Stomach smooth muscle (tissue), 2 donors: ENCODE results near the gene AK3.
A peak's percentile ranks its signal among the peaks of the same experiment; 100 is the strongest.
"Not testable (repeated sequence)": the region's sequence is repeated elsewhere in the genome, so short reads cannot be mapped to it uniquely, and the experiment has no call there.

ENCODE experiments used
- H3K27ac ChIP-seq: one replicate; pipeline ENCODE4 v1.7.0; 2013; ENCODE audit warnings: mild to moderate bottlenecking, low read length, inconsistent platforms
- H3K27me3 ChIP-seq, 2 donors: one replicate each; pipeline ENCODE4 v1.7.0; 2013; ENCODE audit warnings: low read length in 2 of 2; ENCODE audit not compliant: insufficient read depth in 2 of 2, control insufficient read depth in 1 of 2
- H3K36me3 ChIP-seq, 2 donors: one replicate each; pipeline ENCODE4 v1.7.0; 2013; ENCODE audit warnings: low read length in 2 of 2; ENCODE audit not compliant: control insufficient read depth in 2 of 2, insufficient read depth in 2 of 2
- H3K4me1 ChIP-seq: one replicate; pipeline ENCODE4 v1.7.0; 2013; ENCODE audit warnings: low read length; ENCODE audit not compliant: control insufficient read depth, insufficient read depth
- H3K4me3 ChIP-seq, 2 donors: one replicate each; pipeline ENCODE4 v1.7.0; 2013; ENCODE audit warnings: low read length in 2 of 2
- H3K9ac ChIP-seq, 2 donors: one replicate each; pipeline ENCODE4 v1.7.0; 2013; ENCODE audit warnings: low read length in 2 of 2, mild to moderate bottlenecking in 1 of 2
- H3K9me3 ChIP-seq, 2 donors: one replicate each; pipeline ENCODE4 v1.7.0; 2013; ENCODE audit warnings: low read length in 2 of 2; ENCODE audit not compliant: control insufficient read depth in 2 of 2
- donor health status: healthy.
- donor health status: Pancreatic carcinoma.

Gene AK3

DNA sequence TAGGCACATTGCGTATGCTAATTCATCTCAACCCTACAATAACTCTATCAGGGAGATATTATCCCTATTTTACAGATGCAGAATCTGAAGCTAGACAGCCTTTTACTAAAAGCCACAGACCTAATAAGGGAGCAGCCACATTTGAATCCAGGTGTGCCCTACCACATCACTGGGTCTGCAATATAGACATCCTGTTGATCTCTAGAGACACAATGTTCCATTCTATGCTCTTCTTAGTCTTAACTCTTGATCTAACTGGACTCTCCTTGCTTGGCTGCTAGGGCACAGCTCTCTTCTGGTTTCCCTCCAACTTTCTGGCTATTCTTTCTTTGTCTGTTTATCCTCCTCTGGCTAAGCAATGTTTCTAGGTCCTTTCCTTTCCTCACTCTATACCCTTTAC lies 73.3 kb downstream of the AK3 start:
- Histone ChIP-seq H3K27me3 (no peaks in the 10 kb centered on the region), H3K4me1 (peaks cover 8% of the 10 kb centered on the region), H3K4me3 (no peak overlapping the region), H3K27ac (no peak overlapping the region), H3K9ac (no peak overlapping the region), H3K36me3 (no peaks in the 10 kb centered on the region), H3K9me3 (no peaks in the 10 kb centered on the region)

DNA sequence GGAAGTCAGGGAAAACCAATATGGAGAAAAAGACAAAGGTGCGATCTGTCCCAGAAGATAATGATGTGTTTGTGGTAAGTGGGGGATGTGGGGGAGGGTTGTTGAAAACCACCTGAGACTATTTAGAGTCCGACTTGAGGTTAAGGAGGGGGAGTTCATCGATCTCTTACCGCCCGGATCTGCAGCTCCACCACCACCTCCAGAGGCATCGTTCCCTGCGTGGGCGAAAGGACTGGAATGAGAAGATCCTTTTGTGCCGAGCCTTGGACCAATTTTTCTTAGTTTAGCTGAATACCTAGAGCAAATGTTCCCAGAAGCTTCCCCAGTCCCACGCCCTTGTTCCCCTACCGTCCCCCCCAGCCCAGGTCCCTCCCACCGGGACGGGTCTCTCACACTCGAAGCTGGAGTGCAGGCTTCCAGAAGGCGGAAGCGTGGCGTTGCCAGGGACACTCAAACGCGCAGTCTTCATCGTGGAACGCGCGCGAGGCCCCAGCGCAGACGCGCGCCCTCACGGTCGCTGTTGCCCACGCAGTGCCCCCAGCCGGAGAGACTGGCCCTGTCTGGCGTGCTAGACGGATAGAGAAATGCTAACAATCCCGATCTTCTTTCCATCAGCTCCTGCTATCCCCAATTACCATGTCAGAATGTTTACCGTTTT lies 74.8 kb downstream of the AK3 start, which contains the start of gene SPATA6L:
SPATA6L (minus strand) TSS at position 439 of the 658 bp plus-strand sequence; CDS start at position 209, 230 bp downstream.
- Histone ChIP-seq H3K4me1 (peaks cover 16% of the 10 kb centered on the region), H3K36me3 (no peaks in the 10 kb centered on the region), H3K4me3 (peak within 1 kb of the TSS; percentile 72 to 78), H3K9me3 (no peaks in the 10 kb centered on the region), H3K27ac (no peak within 1 kb of the TSS), H3K27me3 (no peaks in the 10 kb centered on the region), H3K9ac (peak within 1 kb of the TSS; percentile 64 to 68)

DNA sequence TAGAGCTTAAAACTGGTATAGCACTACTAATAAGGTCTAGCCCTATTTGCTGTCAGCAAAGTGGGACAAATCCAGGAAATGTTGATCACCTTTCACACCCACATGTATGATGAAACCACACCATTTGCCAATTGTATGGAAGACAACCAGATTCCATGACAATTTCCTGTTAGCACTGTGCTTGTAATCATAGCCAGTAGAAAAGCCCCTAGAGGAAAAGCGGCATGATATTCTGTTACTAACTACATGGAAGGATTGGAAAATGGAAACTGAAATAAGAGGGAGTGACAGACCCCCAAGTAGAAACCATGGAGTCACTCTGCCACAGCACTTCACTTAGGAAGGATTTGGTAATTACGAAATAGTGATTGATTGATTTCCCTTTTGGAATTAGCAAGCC lies 75.6 kb downstream of the AK3 start:
- no peaks in the 10 kb centered on the region for H3K27me3 ChIP-seq
- no peak overlapping the region for H3K27ac ChIP-seq
- H3K9ac ChIP-seq: no peak overlapping the region

DNA sequence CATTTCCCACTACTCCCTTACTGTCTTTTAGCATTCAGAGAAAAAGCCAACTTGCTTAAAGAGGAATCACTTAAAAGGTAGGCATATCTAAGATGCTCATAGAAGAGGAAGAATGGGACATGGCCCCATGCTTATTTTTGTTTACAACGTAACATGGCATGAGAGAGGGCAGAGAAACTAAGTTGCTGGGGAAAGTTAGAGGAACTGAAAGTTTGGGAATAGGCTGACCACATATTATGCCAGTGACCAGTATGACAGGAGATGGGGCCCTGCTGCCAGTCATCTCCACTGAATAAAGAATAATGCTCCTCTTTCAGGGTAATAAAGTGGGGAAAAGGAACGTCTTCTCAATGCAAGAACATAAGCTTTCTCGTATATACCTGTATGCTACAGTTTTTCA lies 77.0 kb downstream of the AK3 start:
- no peak overlapping the region for H3K27ac ChIP-seq
- H3K36me3 ChIP-seq: no peaks in the 10 kb centered on the region
- no peaks in the 10 kb centered on the region for H3K9me3 ChIP-seq
- no peak overlapping the region for H3K4me3 ChIP-seq
- no peak overlapping the region for H3K9ac ChIP-seq
- peaks cover 16% of the 10 kb centered on the region for H3K4me1 ChIP-seq
- no peaks in the 10 kb centered on the region for H3K27me3 ChIP-seq

More for the DNA sequence above, 75.6 kb downstream of the AK3 start:
- Histone ChIP-seq H3K9me3 (no peaks in the 10 kb centered on the region), H3K4me1 (peaks cover 16% of the 10 kb centered on the region), H3K36me3 (no peaks in the 10 kb centered on the region), H3K4me3 (no peak overlapping the region)

DNA sequence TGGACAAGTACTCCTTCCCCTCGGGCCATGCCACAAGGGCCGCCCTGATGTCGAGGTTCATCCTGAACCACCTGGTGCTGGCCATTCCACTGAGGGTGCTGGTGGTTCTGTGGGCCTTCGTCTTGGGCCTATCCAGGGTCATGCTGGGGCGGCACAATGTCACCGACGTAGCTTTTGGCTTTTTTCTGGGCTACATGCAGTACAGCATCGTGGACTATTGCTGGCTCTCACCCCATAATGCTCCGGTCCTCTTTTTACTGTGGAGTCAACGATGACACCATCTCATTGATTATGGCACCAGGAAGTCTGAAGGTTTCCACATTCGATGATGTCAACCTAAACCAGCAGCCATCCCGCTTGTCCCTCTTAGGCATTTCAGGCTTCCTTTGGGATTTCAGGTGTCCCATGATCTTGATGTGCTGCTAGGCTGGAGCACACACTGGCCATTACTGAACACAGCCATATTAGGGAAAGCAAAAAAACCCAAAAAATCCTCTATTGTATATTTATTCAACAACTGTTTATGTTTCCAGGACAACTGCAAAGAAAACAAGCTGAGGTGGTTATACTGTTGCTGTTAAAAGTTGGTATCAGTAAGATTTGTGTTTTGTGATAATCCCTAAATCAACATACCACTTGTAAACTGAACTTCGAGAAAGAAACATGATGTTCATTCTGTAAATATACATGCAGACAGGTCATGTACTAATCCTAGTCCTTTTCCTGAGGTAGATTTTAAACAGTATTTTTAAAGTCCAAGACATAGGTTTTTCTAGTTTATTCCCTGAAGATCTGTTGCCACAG lies 77.8 kb downstream of the AK3 start:
- H3K9me3 ChIP-seq: no peaks in the 10 kb centered on the region
- H3K4me3 ChIP-seq: peak overlapping the region; percentile 80 to 83
- H3K9ac ChIP-seq: peak overlapping the region in 1 of 2 donors; percentile 9
- H3K27me3 ChIP-seq: no peaks in the 10 kb centered on the region
- H3K4me1 ChIP-seq: peaks cover 16% of the 10 kb centered on the region
- H3K27ac ChIP-seq: peak overlapping the region; percentile 56
- H3K36me3 ChIP-seq: no peaks in the 10 kb centered on the region

DNA sequence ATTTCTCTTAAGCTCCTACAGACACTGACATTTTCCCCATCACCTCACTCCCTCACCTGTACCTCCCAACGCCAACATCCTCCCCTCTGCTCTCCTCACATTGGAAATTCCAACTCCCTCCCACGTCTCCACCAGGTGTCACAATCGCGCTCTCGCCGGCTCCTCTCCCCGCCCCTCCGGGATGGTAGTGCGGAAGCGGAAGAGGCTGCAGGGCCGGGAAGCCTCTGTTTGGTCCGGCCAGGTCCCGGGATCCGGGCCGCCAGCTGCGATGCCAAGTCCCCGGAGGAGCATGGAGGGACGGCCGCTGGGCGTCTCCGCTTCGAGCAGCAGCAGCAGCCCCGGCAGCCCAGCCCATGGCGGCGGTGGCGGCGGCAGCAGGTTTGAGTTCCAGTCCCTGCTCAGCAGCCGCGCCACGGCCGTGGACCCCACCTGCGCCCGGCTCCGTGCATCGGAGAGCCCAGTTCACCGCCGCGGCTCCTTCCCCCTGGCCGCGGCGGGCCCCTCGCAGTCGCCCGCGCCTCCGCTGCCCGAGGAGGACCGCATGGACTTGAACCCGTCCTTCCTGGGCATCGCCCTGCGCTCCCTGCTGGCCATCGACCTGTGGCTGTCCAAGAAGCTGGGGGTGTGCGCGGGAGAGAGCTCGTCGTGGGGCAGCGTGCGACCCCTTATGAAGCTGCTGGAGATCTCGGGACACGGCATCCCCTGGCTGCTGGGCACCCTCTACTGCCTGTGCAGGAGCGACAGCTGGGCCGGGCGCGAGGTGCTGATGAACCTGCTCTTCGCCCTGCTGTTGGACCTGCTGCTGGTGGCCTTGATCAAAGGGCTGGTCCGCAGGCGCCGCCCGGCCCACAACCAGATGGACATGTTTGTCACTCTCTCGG lies 78.7 kb downstream of the AK3 start, which contains the start of gene PLPP6:
PLPP6 (plus strand) TSS at position 187 of the 881 bp plus-strand sequence; CDS start at position 269, 82 bp downstream.
- H3K27me3 ChIP-seq: no peaks in the 10 kb centered on the region
- peak within 1 kb of the TSS; percentile 56 for H3K27ac ChIP-seq
- H3K4me3 ChIP-seq: peak within 1 kb of the TSS; percentile 80 to 83
- H3K36me3 ChIP-seq: no peaks in the 10 kb centered on the region
- no peaks in the 10 kb centered on the region for H3K9me3 ChIP-seq
- peaks cover 16% of the 10 kb centered on the region for H3K4me1 ChIP-seq
- peak within 1 kb of the TSS; percentile 75 to 79 for H3K9ac ChIP-seq

DNA sequence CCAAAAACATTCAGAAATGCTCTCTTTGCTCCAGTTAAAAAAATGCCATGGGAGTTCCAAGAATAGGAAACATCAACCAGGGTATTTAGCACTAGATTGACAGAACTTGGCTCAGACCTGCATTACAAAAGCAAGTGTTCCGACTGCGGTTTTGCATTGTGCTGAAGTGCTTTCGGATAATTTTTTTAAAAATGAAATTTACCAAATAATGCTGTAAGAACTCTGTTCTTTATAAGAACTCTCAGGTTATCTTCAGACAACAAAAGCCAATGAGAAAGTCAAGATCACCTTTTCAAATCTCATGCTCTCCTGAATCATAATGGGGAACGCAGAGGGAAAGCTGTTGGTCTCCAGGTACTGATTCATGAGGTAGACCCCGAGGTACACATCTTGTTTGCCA lies 79.4 kb downstream of the AK3 start:
- H3K27ac ChIP-seq: peak overlapping the region; percentile 56
- peak overlapping the region; percentile 80 to 83 for H3K4me3 ChIP-seq
- H3K27me3 ChIP-seq: no peaks in the 10 kb centered on the region
- H3K9ac ChIP-seq: peak overlapping the region; percentile 75 to 79
- no peaks in the 10 kb centered on the region for H3K36me3 ChIP-seq
- peaks cover 16% of the 10 kb centered on the region for H3K4me1 ChIP-seq
- no peaks in the 10 kb centered on the region for H3K9me3 ChIP-seq

DNA sequence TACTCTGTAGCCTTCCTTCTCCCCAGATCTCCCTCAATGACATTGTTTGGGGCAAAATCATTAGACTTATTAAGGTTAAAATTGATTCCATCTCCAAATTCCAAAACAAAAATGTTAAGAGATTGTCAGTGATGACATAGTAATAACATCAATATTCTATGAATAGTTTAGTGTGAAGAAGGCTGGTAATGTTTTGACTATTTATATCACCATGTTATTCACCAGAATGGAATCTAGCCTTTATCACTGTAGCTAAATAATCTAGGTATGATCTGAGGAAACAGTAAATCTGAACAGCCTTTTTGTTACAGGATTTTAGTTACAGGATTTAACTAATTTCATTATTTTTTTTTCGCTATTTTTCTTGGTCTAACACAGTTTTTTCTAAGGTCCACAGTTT lies 79.8 kb downstream of the AK3 start:
- H3K4me3 ChIP-seq: no peak overlapping the region
- H3K4me1 ChIP-seq: peaks cover 15% of the 10 kb centered on the region
- H3K9ac ChIP-seq: no peak overlapping the region
- no peaks in the 10 kb centered on the region for H3K9me3 ChIP-seq
- no peak overlapping the region for H3K27ac ChIP-seq
- no peaks in the 10 kb centered on the region for H3K36me3 ChIP-seq
- H3K27me3 ChIP-seq: no peaks in the 10 kb centered on the region

DNA sequence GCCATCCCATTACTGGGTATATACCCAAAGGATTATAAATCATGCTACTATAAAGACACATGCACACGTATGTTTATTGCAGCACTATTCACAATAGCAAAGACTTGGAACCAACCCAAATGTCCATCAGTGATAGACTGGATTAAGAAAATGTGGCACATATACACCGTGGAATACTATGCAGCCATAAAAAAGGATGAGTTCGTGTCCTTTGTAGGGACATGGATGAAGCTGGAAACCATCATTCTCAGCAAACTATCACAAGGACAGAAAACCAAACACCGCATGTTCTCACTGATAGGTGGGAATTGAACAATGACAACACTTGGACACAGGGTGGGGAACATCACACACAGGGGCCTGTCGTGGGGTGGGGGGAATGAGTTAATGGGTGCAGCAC lies 80.3 kb downstream of the AK3 start:
- H3K36me3 ChIP-seq, H3K27ac ChIP-seq, H3K9ac ChIP-seq, H3K4me3 ChIP-seq, H3K9me3 ChIP-seq, H3K27me3 ChIP-seq: not testable (repeated sequence)
- peaks cover 12% of the 10 kb centered on the region for H3K4me1 ChIP-seq
